Measurements from ENCODE around the gene IFNL1. TPM values are rescaled to one million over a fixed set of nuclear protein-coding genes. Genes with fewer than 3 reads are reported as not detected.

IFNL1 gene
- total RNA-seq, 1 experiment from 2014 or later: not detected

GRCh38 chr19:39297931-39298634, 1.9 kb downstream of the IFNL1 start:
- POLR2A ChIA-PET: no interaction called here
- peak; percentile 61 for ATAC-seq
- TF ChIP-seq GABPB1 (CRISPR knock-in tag; IDR thresholded peaks at IDR 0.05) (no peak), GTF2I (CRISPR knock-in tag; conservative IDR thresholded peaks at IDR 0.05) (no peak), IRF1 (CRISPR knock-in tag; IDR thresholded peaks at IDR 0.05) (no peak), MXD4 (CRISPR knock-in tag; IDR thresholded peaks at IDR 0.05; ENCODE audit: borderline replicate concordance) (no peak), PRRX2 (CRISPR knock-in tag; IDR thresholded peaks at IDR 0.05) (no peak)
- TF ChIP-seq, protein P1, sequence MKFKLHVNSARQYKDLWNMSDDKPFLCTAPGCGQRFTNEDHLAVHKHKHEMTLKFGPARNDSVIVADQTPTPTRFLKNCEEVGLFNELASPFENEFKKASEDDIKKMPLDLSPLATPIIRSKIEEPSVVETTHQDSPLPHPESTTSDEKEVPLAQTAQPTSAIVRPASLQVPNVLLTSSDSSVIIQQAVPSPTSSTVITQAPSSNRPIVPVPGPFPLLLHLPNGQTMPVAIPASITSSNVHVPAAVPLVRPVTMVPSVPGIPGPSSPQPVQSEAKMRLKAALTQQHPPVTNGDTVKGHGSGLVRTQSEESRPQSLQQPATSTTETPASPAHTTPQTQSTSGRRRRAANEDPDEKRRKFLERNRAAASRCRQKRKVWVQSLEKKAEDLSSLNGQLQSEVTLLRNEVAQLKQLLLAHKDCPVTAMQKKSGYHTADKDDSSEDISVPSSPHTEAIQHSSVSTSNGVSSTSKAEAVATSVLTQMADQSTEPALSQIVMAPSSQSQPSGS (CRISPR knock-in tag; IDR thresholded peaks at IDR 0.05; ENCODE audit: borderline replicate concordance, low read depth): no peak

GRCh38 chr19:39299404-39299803, 3.2 kb downstream of the IFNL1 start:
- Mint-ChIP-seq H3K4me3 (no peak overlapping the region), H3K9me3 (no peaks in the 10 kb centered on the region), H3K4me1 (peaks cover 11% of the 10 kb centered on the region), H3K27ac (no peak overlapping the region), H3K27me3 (ENCODE audit: low read depth) (peaks cover 16% of the 10 kb centered on the region), H3K36me3 (no peaks in the 10 kb centered on the region)
- ChIA-PET CTCF (interaction anchor here (1.0 kb wide), 1 partner anchor 12 kb away, joined by 3 read pairs; no protein-coding TSS in a partner anchor), POLR2A (no interaction called here)
- no peak for TF ChIP-seq MYBL2 (CRISPR knock-in tag; IDR thresholded peaks at IDR 0.05)
- TF ChIP-seq, protein P2, sequence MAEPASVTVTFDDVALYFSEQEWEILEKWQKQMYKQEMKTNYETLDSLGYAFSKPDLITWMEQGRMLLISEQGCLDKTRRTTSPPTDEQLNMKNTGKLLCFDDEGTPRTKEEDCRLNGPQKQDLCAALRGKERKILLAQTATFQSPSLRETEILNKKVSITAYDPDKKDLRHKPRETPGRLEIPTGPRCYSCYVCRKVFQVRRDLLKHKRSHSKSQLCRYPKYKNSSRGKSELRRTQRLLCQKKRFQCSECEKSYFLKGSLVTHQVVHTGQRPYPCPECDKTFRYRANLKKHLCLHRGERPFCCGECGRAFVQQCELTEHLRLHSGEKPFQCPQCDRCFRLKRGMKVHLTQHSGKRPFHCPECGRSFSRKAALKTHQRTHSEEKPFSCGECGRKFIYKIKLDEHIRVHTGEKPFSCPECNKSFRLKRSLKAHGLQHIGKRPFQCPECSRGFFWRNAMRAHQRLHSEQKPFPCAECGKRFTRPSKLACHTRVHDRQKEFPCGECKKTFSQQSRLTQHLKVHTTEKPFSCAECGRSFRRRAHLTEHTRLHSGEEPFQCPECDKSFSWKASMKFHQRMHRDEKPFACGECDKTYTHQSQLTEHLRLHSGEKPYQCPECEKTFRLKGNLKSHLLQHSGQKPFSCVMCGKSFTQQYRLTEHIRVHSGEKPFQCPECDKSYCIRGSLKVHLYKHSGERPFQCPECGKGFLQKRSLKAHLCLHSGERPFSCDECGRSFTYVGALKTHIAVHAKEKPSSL (CRISPR knock-in tag; conservative IDR thresholded peaks at IDR 0.05): no peak
- no peak for TF ChIP-seq ZNF512 (CRISPR knock-in tag; IDR thresholded peaks at IDR 0.05; ENCODE audit: borderline replicate concordance)
- no peak for TF ChIP-seq RORB (CRISPR knock-in tag; IDR thresholded peaks at IDR 0.05)
- TF ChIP-seq FOXK1 (CRISPR knock-in tag; IDR thresholded peaks at IDR 0.05): no peak
- TF ChIP-seq CDX4 (CRISPR knock-in tag; IDR thresholded peaks at IDR 0.05; ENCODE audit: borderline replicate concordance): no peak
- TF ChIP-seq TCF7 (CRISPR knock-in tag; IDR thresholded peaks at IDR 0.05; ENCODE audit: low read depth): no peak
- DNase-seq (ENCODE audit: low spot score) (no peak), ATAC-seq (no peak)

More at GRCh38 chr19:39297931-39298634, 1.9 kb downstream of the IFNL1 start:
- Mint-ChIP-seq H3K4me3 (no peak overlapping the region), H3K9me3 (no peaks in the 10 kb centered on the region), H3K36me3 (no peaks in the 10 kb centered on the region), H3K27me3 (ENCODE audit: low read depth) (peaks cover 11% of the 10 kb centered on the region), H3K4me1 (peaks cover 2% of the 10 kb centered on the region; the same call in 1 of the 2 replicates), H3K27ac (no peak overlapping the region)
- CTCF ChIA-PET: no interaction called here
- DNase-seq (ENCODE audit: low spot score): no peak

- Mint-ChIP-seq H3K27ac (no peak overlapping the region), H3K4me1 (peaks cover 15% of the 10 kb centered on the region), H3K4me3 (no peak overlapping the region), H3K36me3 (no peaks in the 10 kb centered on the region), H3K9me3 (no peaks in the 10 kb centered on the region), H3K27me3 (ENCODE audit: low read depth) (peaks cover 20% of the 10 kb centered on the region)
- ChIA-PET POLR2A (no interaction called here), CTCF (interaction anchor here (1.0 kb wide), 1 partner anchor 11 kb away, joined by 3 read pairs; no protein-coding TSS in a partner anchor)
- DNase-seq (ENCODE audit: low spot score): no peak
- ATAC-seq: no peak
- no peak for TF ChIP-seq ZNF263 (CRISPR knock-in tag; IDR thresholded peaks at IDR 0.05; ENCODE audit: low read depth)
- no peak for TF ChIP-seq TEAD4 (CRISPR knock-in tag; IDR thresholded peaks at IDR 0.05)
- no peak for TF ChIP-seq ZNF138 (CRISPR knock-in tag; conservative IDR thresholded peaks at IDR 0.05)
- no peak for TF ChIP-seq GTF2I (CRISPR knock-in tag; conservative IDR thresholded peaks at IDR 0.05)
- TF ChIP-seq, protein P3, sequence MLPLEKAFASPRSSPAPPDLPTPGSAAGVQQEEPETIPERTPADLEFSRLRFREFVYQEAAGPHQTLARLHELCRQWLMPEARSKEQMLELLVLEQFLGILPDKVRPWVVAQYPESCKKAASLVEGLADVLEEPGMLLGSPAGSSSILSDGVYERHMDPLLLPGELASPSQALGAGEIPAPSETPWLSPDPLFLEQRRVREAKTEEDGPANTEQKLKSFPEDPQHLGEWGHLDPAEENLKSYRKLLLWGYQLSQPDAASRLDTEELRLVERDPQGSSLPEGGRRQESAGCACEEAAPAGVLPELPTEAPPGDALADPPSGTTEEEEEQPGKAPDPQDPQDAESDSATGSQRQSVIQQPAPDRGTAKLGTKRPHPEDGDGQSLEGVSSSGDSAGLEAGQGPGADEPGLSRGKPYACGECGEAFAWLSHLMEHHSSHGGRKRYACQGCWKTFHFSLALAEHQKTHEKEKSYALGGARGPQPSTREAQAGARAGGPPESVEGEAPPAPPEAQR (CRISPR knock-in tag; IDR thresholded peaks at IDR 0.05): no peak
- no peak for TF ChIP-seq USF2 (CRISPR knock-in tag; IDR thresholded peaks at IDR 0.05)
- TF ChIP-seq, protein P4, sequence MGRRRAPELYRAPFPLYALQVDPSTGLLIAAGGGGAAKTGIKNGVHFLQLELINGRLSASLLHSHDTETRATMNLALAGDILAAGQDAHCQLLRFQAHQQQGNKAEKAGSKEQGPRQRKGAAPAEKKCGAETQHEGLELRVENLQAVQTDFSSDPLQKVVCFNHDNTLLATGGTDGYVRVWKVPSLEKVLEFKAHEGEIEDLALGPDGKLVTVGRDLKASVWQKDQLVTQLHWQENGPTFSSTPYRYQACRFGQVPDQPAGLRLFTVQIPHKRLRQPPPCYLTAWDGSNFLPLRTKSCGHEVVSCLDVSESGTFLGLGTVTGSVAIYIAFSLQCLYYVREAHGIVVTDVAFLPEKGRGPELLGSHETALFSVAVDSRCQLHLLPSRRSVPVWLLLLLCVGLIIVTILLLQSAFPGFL (CRISPR knock-in tag; IDR thresholded peaks at IDR 0.05; ENCODE audit: borderline replicate concordance): no peak
- TF ChIP-seq RORB (CRISPR knock-in tag; IDR thresholded peaks at IDR 0.05): no peak
- TF ChIP-seq FOXK1 (CRISPR knock-in tag; IDR thresholded peaks at IDR 0.05): no peak
These were observed 3.6 kb downstream of the IFNL1 start for GRCh38 chr19:39299832-39300231.

Measured in WTC11 (cell line).